HepG2 (cell line): ENCODE results near the gene MYO7B.

Experiments used
- AHR ChIP-seq: IDR thresholded peaks from 2 replicates; pipeline ENCODE4 v1.6.1; 2018; ENCODE audit warnings: missing genetic modification reagents, missing compliant biosample characterization
- CSRNP2 ChIP-seq: sonication (generic); formaldehyde crosslinking; conservative IDR thresholded peaks from 2 replicates; pipeline ENCODE4 v1.8.0; 2022; ENCODE audit warnings: low read depth, missing genetic modification reagents
- CTCF ChIP-seq: sonication (generic); formaldehyde crosslinking; IDR thresholded peaks from 2 replicates; pipeline ENCODE4 v1.5.0; 2020; ENCODE audit warnings: mild to moderate bottlenecking, missing genetic modification reagents, moderate library complexity
- IKZF1 ChIP-seq: fragments of 450-650 bp; IDR thresholded peaks from 2 replicates; pipeline ENCODE4 v1.7.1; 2016
- TIGD3 ChIP-seq: sonication (generic); formaldehyde crosslinking; IDR thresholded peaks from 2 replicates; pipeline ENCODE4 v1.5.1; 2020; ENCODE audit warnings: mild to moderate bottlenecking, missing genetic modification reagents, borderline replicate concordance
- ZNF280B ChIP-seq: sonication (generic); formaldehyde crosslinking; IDR thresholded peaks from 2 replicates; pipeline ENCODE4 v1.5.0; 2020; ENCODE audit warnings: missing genetic modification reagents, mild to moderate bottlenecking, borderline replicate concordance
- ZNF605 ChIP-seq: sonication (generic); formaldehyde crosslinking; IDR thresholded peaks from 2 replicates; pipeline ENCODE4 v1.8.0; 2022; ENCODE audit warnings: mild to moderate bottlenecking, missing genetic modification reagents

- TF ChIP-seq CSRNP2 (CRISPR knock-in tag), result no peak
- no peak for TF ChIP-seq ZNF605
- no peak for TF ChIP-seq AHR
- no peak for TF ChIP-seq TIGD3
- TF ChIP-seq CTCF (CRISPR knock-in tag), result no peak
- no peak for TF ChIP-seq IKZF1
- no peak for TF ChIP-seq ZNF280B (CRISPR knock-in tag)
Observed at GRCh38 chr2:127639111-127639474, 103.6 kb downstream of the MYO7B start.
